Activated naive CD8-positive, alpha-beta T cell treated with anti-CD3 and anti-CD28 coated beads, Interleukin-2, amount 50 U/mL, for 24 hours (primary cell): ENCODE data around the gene MALT1.
"Not testable (repeated sequence)": the region's sequence is repeated elsewhere in the genome, so short reads cannot be mapped to it uniquely, and the experiment has no call there.

Source experiments
- ATAC-seq: fragments of 150-1000 bp; cut with Tn5 transposase; one replicate; pipeline ENCODE4 v1.10.0; 2021
- DNase-seq: peaks from one replicate; pipeline ENCODE4 v3.0.0; 2021
- H3K27ac Mint-ChIP-seq: one replicate; pipeline ENCODE4 v1.8.0; 2021; ENCODE audit warnings: mild to moderate bottlenecking, mixed read lengths
- H3K27me3 Mint-ChIP-seq: one replicate; pipeline ENCODE4 v1.8.0; 2021; ENCODE audit warnings: mixed read lengths
- H3K36me3 Mint-ChIP-seq: one replicate; pipeline ENCODE4 v1.8.0; 2021; ENCODE audit warnings: low read depth, mixed read lengths
- H3K4me1 Mint-ChIP-seq: one replicate; pipeline ENCODE4 v1.8.0; 2021; ENCODE audit warnings: mixed read lengths
- H3K4me3 Mint-ChIP-seq: one replicate; pipeline ENCODE4 v1.8.0; 2021; ENCODE audit warnings: mild to moderate bottlenecking, moderate library complexity, mixed read lengths
- H3K9me3 Mint-ChIP-seq: one replicate; pipeline ENCODE4 v1.8.0; 2021; ENCODE audit warnings: mixed read lengths

MALT1 gene

DNA sequence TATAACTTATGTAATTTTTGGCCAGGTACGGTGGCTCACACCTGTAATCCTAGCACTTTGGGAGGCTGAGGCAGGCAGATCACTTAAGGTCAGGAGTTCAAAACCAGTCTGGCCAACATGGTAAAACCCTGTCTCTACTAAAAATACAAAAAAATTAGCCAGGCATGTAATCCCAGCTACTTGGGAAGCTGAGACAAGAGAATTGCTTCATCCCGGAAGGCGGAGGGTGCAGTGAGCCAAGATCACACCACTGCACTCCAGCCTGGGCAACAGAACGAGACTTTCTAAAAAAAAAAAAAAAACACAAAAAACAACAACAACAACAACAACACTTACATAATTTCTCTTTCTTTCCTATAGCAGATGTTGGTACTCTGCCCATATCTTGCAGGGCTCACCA is 105.3 kb downstream of the MALT1 start:
- not testable (repeated sequence) for ATAC-seq, H3K27ac Mint-ChIP-seq, DNase-seq, H3K36me3 Mint-ChIP-seq, H3K4me3 Mint-ChIP-seq, H3K9me3 Mint-ChIP-seq, H3K4me1 Mint-ChIP-seq
- H3K27me3 Mint-ChIP-seq, result peaks cover 24% of the 10 kb centered on the region

DNA sequence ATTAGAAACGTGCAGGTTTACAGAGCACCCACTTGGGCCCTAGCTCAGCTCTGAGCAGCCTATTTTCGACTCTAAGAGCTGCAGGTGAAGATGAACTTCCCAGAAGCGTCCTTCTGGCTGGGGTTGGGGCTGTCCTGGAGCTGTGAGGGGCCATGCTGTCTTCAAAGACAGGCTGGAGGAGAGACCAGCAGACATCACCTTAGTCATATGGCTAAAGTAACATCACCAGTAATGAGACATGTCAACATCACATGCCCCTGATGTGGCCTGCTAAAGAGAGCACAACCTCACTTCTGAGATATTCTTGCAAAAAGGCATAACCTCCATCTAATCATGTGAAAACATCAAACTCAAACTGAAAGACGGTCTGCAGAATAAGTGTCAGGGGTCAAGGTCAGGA is 106.2 kb downstream of the MALT1 start:
- H3K4me3 Mint-ChIP-seq, result no peak overlapping the region
- no peaks in the 10 kb centered on the region for H3K9me3 Mint-ChIP-seq
- ATAC-seq, result no peak
- H3K27ac Mint-ChIP-seq, result no peak overlapping the region
- no peaks in the 10 kb centered on the region for H3K4me1 Mint-ChIP-seq
- H3K27me3 Mint-ChIP-seq, result peaks cover 19% of the 10 kb centered on the region
- DNase-seq, result no peak
- H3K36me3 Mint-ChIP-seq, result no peaks in the 10 kb centered on the region

GRCh38 chr18:58779529-58779928 is 108.3 kb downstream of the MALT1 start:
- Mint-ChIP-seq H3K4me1 (no peaks in the 10 kb centered on the region), H3K4me3 (no peak overlapping the region), H3K27ac (no peak overlapping the region), H3K27me3 (peaks cover 16% of the 10 kb centered on the region), H3K9me3 (no peaks in the 10 kb centered on the region), H3K36me3 (no peaks in the 10 kb centered on the region)
- DNase-seq (no peak), ATAC-seq (no peak)

DNA sequence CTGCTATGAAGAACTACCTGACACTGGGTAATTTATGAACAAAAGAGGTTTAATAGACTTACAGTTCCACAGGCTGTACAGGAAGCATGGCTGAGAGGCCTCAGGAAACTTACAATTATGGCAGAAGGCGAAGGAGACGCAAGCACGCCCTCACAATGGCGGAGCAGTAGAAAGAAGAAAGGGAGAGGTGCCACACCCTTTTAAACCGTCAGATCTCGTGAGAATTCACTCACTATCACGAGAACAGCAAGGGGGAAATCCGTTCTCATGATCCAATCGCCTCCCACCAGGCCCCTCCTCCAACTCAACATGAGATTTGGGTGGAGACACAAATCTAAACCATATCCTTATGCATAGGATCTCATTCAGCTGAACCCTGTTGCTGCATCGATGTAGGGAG is 108.8 kb downstream of the MALT1 start:
- no peak for ATAC-seq

GRCh38 chr18:58781627-58782194 is 110.4 kb downstream of the MALT1 start:
- Mint-ChIP-seq H3K36me3 (no peaks in the 10 kb centered on the region), H3K4me1 (no peaks in the 10 kb centered on the region), H3K27ac (no peak overlapping the region), H3K27me3 (peaks cover 14% of the 10 kb centered on the region), H3K4me3 (no peak overlapping the region), H3K9me3 (no peaks in the 10 kb centered on the region)
- ATAC-seq (peak; percentile 82), DNase-seq (peak; percentile 68)

More for the DNA sequence above, 108.8 kb downstream of the MALT1 start:
- Mint-ChIP-seq H3K27me3 (peaks cover 16% of the 10 kb centered on the region), H3K27ac (no peak overlapping the region), H3K36me3 (no peaks in the 10 kb centered on the region), H3K4me1 (no peaks in the 10 kb centered on the region), H3K4me3 (no peak overlapping the region), H3K9me3 (no peaks in the 10 kb centered on the region)
- no peak for DNase-seq

- no peak for DNase-seq
Observed at GRCh38 chr18:58784601-58785137, 113.4 kb downstream of the MALT1 start.

GRCh38 chr18:58785171-58785805 is 114.0 kb downstream of the MALT1 start:
- H3K36me3 Mint-ChIP-seq, result no peaks in the 10 kb centered on the region
- H3K27ac Mint-ChIP-seq, result no peak overlapping the region
- DNase-seq (no peak), ATAC-seq (no peak)
- H3K27me3 Mint-ChIP-seq, result peaks cover 5% of the 10 kb centered on the region
- no peaks in the 10 kb centered on the region for H3K9me3 Mint-ChIP-seq
- H3K4me1 Mint-ChIP-seq, result no peaks in the 10 kb centered on the region
- H3K4me3 Mint-ChIP-seq, result no peak overlapping the region

More at GRCh38 chr18:58784601-58785137, 113.4 kb downstream of the MALT1 start:
- Mint-ChIP-seq H3K27me3 (peaks cover 9% of the 10 kb centered on the region), H3K4me3 (no peak overlapping the region), H3K4me1 (no peaks in the 10 kb centered on the region), H3K27ac (no peak overlapping the region), H3K36me3 (no peaks in the 10 kb centered on the region), H3K9me3 (no peaks in the 10 kb centered on the region)
- no peak for ATAC-seq

DNA sequence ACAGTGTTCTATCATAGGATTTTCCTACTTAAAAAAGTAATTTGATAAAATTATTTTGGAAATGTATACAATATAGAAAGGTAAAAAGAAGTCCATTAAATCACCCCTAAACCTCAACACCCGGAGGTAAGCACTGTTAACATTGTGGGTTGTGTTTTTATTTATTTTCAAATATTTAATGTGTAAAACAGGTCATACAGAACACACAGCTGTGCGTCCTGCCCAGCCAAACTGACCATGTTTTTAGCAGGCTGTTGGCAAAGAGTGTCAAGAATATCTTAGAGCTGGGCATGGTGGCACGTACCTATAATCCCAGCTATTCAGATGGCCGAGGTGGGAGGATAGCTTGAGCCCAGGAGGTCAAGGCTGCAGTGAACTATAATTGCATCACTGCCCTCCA is 114.6 kb downstream of the MALT1 start:
- DNase-seq, result no peak
- no peak for ATAC-seq
- Mint-ChIP-seq H3K27ac (no peak overlapping the region), H3K4me1 (no peaks in the 10 kb centered on the region), H3K9me3 (no peaks in the 10 kb centered on the region), H3K27me3 (peaks cover 5% of the 10 kb centered on the region), H3K4me3 (no peak overlapping the region), H3K36me3 (no peaks in the 10 kb centered on the region)

DNA sequence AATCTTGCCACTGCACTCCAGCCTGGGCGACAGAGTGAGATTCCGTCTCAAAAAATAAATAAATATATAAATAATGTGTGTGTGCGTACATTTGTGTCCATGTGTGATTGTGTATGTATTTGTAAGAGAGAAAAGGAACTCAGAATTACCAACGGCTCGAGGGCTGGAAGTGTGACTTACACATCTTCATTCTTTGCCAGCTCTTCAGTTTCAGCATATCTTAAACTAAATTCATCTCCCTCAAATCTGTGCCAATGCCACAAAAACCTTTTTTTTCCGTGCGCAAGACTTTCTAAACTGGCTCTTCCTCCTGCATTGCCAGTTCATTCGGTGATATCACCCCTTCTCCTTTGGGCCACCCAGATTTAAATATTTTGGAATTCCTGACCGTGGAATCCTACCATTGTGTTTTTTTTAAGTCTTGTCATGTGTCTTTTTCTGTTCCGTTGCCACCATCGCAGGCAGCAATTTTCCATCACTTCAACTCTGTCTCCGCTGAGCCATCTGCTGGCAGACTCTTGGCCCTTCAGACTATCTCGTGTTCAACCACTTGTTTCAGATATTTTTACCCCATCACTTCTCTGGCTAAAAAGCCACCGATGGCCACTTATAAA is 116.4 kb downstream of the MALT1 start:
- H3K4me1 Mint-ChIP-seq, result no peaks in the 10 kb centered on the region
- peaks cover 5% of the 10 kb centered on the region for H3K27me3 Mint-ChIP-seq
- H3K27ac Mint-ChIP-seq, result no peak overlapping the region
- H3K36me3 Mint-ChIP-seq, result no peaks in the 10 kb centered on the region
- no peak overlapping the region for H3K4me3 Mint-ChIP-seq
- ATAC-seq, result no peak
- H3K9me3 Mint-ChIP-seq, result no peaks in the 10 kb centered on the region
- DNase-seq, result no peak

GRCh38 chr18:58788470-58788869 is 117.2 kb downstream of the MALT1 start:
- H3K4me1 Mint-ChIP-seq, result no peaks in the 10 kb centered on the region
- no peak for ATAC-seq
- no peak overlapping the region for H3K27ac Mint-ChIP-seq
- H3K4me3 Mint-ChIP-seq, result no peak overlapping the region
- DNase-seq, result no peak
- no peaks in the 10 kb centered on the region for H3K36me3 Mint-ChIP-seq
- peaks cover 5% of the 10 kb centered on the region for H3K27me3 Mint-ChIP-seq
- no peaks in the 10 kb centered on the region for H3K9me3 Mint-ChIP-seq

- ATAC-seq, result no peak
- Mint-ChIP-seq H3K4me3 (no peak overlapping the region), H3K9me3 (no peaks in the 10 kb centered on the region), H3K27ac (no peak overlapping the region), H3K36me3 (no peaks in the 10 kb centered on the region), H3K4me1 (no peaks in the 10 kb centered on the region), H3K27me3 (peaks cover 5% of the 10 kb centered on the region)
- no peak for DNase-seq
Observed at GRCh38 chr18:58788971-58789875, 118.0 kb downstream of the MALT1 start.

DNA sequence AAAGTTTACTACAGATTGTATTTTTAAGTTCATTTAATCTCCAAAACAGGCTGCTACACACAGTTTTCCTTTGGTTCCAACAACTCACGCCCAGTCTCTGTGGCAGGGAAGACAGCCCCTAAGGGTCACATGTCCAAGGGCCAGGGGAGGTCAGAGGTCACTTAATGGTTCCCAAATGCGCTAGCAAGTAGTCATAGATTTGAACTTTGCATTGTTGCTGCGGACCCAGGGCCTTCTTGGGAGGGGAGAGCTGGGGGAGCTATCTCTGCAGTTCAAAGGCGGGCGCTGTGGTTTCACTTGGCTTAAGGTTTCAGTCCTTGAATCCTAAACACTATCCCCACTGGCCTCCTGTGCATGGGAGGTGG is 118.6 kb downstream of the MALT1 start:
- no peak overlapping the region for H3K4me3 Mint-ChIP-seq
- no peak for DNase-seq
- H3K27me3 Mint-ChIP-seq, result peaks cover 5% of the 10 kb centered on the region
- no peaks in the 10 kb centered on the region for H3K9me3 Mint-ChIP-seq
- H3K36me3 Mint-ChIP-seq, result no peaks in the 10 kb centered on the region
- no peak for ATAC-seq
- no peak overlapping the region for H3K27ac Mint-ChIP-seq
- no peaks in the 10 kb centered on the region for H3K4me1 Mint-ChIP-seq

DNA sequence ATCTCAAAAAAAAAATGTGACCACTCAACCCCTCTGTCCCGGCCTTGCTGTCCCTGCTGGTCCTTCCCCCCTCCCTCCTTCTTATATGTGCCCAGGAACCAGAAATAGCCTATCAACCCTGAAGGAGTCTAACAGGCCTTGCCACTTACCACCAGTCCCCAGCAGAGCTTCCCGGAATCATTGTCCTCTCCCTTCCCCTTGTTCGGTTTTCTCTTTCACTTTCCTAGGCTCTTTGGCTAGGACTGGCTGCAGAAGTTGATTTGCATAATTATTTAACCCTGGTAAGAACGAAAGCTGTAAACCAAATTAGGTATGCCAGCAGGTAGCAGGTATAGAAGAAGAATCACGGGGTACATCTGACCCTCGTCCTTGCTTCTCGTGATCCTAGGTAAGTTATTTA is 120.8 kb downstream of the MALT1 start:
- no peaks in the 10 kb centered on the region for H3K9me3 Mint-ChIP-seq
- peaks cover 9% of the 10 kb centered on the region for H3K27me3 Mint-ChIP-seq
- H3K36me3 Mint-ChIP-seq, result no peaks in the 10 kb centered on the region
- H3K4me1 Mint-ChIP-seq, result no peaks in the 10 kb centered on the region
- no peak for DNase-seq
- ATAC-seq, result no peak
- H3K27ac Mint-ChIP-seq, result no peak overlapping the region
- no peak overlapping the region for H3K4me3 Mint-ChIP-seq

DNA sequence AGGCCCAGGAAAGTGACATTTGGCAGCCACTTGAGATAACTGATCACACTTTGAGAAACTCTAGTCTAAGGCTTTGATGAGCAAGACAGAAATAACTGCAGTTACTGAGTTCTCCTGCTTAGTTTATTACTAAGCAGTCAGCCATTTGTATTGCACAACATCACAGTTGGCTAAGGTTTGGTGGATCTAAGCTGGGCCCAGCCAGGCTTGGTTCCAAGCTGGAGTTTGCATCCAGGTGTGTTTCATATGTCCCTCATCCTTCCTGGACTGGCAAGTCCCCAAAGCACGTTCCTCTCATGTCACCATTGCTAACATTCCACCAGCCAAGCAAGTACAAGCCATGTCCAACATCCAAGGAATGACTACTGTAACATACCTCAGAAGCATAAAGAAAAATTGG is 122.1 kb downstream of the MALT1 start:
- Mint-ChIP-seq H3K27ac (no peak overlapping the region), H3K36me3 (no peaks in the 10 kb centered on the region), H3K9me3 (no peaks in the 10 kb centered on the region), H3K27me3 (peaks cover 9% of the 10 kb centered on the region), H3K4me3 (no peak overlapping the region), H3K4me1 (no peaks in the 10 kb centered on the region)
- DNase-seq, result no peak
- ATAC-seq, result no peak
